ENCODE measurements around the gene ZNF827.
"Not testable (repeated sequence)": the region's sequence is repeated elsewhere in the genome, so short reads cannot be mapped to it uniquely, and the experiment has no call there.

Gene ZNF827

DNA sequence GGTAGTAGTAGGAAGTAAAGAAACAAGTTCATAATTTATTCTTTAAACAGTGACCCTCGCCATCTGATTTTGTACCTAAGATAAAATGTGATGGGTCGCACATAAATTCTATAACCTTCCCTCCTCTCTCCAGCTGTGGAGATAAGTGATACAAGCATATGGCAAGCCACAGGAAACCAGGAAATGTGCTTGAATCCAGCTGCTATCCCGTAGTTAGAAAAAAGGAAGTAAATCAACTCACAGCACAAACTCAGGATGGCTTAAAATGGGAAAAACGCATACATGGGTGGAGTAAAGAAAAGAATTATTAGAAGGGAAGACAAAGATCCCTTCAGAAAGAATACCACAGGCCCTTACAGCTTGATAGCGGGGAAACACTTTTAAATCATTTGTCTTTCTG lies 78.2 kb downstream of the ZNF827 start:
- no peak for DNase-seq

DNA sequence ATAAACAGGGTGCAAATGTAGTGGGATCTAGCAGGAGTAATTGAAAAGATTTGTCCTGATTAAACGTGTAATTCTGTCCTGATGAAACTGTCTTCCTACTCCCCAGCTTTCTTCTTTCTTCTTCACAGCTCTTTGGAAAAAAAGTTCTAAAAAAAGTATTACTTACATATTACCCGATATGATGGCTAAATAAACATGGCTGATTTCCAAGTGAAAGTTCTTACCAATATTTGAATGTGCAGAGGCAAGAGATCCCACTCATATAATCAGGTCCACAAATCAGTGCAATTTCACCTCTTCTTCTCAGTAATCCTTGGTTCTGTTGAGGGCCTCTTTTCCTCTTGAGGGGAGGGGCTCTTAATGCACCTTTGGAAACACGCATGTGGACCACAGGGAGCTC lies 78.7 kb downstream of the ZNF827 start:
- no peak for DNase-seq

- DNase-seq: no peak
These were observed 79.2 kb downstream of the ZNF827 start for GRCh38 chr4:145859426-145859825.

- no peak for DNase-seq
These were observed 86.3 kb downstream of the ZNF827 start for GRCh38 chr4:145852256-145852839.

GRCh38 chr4:145851511-145852201 lies 87.0 kb downstream of the ZNF827 start:
- DNase-seq: no peak

GRCh38 chr4:145847764-145848163 lies 90.9 kb downstream of the ZNF827 start:
- DNase-seq: no peak

- DNase-seq: no peak
These were observed 93.5 kb downstream of the ZNF827 start for GRCh38 chr4:145845118-145845517.

DNA sequence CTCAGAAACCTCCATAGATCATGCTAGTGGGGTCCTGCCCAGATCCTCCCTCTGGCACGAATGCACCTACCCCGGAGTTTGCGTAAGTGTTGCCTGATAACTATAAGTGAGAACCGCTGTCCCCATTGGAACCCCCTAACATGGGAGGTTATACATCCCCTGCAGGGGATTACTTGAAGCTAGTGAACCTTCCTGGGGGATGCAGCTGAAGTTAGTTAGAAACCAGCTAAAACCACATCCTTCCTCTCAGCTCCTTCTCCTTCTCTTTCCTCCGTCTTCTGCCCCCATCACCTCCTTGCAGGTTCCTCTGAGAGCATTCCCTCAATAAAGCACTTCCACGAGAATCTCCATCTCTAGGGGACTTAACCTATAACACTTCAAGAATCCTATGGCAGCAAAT lies 95.0 kb downstream of the ZNF827 start:
- DNase-seq: no peak

DNA sequence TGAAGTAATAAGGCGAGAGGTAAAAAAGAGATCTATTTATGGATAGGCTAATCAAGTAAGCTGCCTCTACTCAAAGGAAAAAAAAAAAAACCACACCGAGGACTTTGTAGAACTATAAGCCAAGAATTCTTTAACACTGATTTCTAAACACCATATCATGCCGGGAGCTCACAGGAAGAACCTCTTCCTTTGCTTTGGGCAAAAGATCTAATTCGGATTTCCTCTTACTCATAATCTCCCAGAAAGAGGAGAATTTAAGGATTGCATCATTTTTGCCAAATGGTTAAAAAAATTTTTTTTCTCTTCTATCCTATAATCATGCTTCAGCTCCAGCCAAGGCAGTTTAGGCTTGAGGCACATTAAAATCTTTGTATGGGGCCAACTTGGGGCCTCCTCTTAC lies 95.5 kb downstream of the ZNF827 start:
- no peak for DNase-seq

- no peak for DNase-seq
These were observed 96.3 kb downstream of the ZNF827 start for GRCh38 chr4:145842224-145842887.

GRCh38 chr4:145840801-145841200 lies 97.8 kb downstream of the ZNF827 start:
- no peak for DNase-seq

GRCh38 chr4:145840162-145840768 lies 98.4 kb downstream of the ZNF827 start:
- no peak for DNase-seq

GRCh38 chr4:145839151-145839550 lies 99.5 kb downstream of the ZNF827 start:
- DNase-seq: no peak

GRCh38 chr4:145832384-145832783 lies 106.2 kb downstream of the ZNF827 start:
- DNase-seq: not testable (repeated sequence)

DNA sequence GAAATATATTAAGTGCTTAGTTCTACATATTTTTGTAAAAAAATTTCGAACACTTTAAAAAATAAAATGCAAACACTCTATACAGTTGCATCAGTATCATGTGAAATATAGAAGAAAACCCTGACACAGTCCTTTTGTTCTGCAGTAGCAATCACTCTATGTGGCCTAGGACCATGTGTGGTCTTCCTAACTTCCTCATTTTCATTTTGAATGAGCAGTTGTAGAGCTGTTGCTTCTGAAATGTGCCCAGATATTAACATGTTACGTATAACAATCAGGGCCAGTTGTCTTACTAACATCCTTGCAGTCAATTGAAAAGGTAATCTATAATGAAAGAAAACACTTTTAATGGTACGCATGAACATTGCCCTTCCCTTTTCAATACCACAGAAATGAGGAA lies 107.9 kb downstream of the ZNF827 start:
- DNase-seq: no peak

DNA sequence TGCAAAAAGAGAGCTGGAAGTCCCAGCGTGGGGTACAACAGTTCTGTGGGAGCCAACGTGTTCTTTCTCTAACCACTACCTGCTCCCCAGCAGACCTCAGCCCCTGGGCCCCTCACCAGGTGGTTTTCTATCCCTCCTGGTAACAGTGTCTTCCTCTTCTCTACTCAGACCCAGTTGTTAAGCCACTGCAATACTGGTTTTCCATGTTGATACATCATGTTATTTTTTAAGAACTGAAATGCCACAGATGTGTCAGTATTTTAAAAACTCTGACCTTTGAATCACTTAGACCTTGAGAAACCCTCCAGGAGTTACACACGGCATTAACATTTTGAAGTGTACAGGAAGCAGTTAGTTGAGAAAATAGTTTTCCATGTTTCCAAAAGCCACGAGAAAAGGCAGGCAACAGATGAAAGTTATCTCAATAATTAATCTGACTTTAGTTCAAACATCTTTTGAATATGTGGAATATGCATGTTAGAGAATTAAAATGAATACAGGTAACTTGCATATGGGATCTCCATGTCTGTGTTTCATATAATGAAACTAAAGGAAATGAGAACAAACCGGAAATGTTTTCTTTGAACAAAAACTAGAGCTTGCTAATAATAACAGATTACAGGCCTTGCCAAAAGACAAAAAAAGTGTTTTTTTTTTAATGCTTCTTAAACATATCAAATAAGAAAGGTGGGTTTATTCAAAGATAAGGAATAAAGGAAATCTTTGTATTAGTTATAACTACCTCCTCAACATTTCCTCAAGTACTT lies 108.8 kb downstream of the ZNF827 start:
- no peak for DNase-seq

GRCh38 chr4:145828802-145829485 lies 109.7 kb downstream of the ZNF827 start:
- no peak for DNase-seq

DNA sequence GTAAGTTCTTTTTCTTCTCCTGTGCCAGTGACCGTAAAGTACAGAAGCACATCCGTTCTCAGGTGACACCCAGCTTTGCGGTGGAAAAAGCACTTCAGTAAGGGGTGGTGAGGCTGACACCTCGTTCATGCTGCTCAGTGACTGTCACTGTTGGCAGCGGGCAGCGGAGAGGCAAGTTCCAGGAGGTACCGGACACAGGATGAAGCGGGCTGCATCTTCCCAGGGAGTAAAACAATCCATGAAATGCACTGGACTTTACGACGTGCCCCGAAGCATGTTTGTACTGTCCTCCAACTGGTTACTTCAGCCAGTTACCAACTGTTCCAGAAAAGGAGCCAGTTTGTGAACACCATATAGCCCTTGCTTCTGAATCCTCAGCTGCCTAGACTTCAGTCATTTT lies 110.7 kb downstream of the ZNF827 start:
- no peak for DNase-seq

GRCh38 chr4:145825255-145825654 lies 113.4 kb downstream of the ZNF827 start:
- DNase-seq: no peak

GRCh38 chr4:145824463-145824862 lies 114.2 kb downstream of the ZNF827 start:
- no peak for DNase-seq

GRCh38 chr4:145823743-145824142 lies 114.9 kb downstream of the ZNF827 start:
- no peak for DNase-seq

DNA sequence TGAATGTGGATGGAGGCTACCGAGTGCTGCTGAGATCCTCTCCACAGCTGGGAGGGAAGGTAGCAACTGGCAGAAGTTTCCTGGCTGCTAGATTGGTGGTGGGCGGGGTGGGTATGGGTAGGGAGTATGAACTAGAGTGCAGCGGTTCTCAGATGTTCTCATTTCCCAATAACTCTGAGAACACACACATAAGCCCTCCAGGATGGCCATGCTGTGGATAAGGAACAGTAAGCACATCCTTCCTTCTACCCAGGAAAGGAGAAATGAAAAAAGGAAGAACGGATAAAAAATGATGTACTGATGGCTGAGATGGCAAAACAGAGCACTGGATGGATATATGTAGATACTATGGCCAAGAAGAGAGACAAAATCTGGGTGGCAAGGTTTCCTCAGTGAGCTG lies 116.0 kb downstream of the ZNF827 start:
- DNase-seq: no peak

DNA sequence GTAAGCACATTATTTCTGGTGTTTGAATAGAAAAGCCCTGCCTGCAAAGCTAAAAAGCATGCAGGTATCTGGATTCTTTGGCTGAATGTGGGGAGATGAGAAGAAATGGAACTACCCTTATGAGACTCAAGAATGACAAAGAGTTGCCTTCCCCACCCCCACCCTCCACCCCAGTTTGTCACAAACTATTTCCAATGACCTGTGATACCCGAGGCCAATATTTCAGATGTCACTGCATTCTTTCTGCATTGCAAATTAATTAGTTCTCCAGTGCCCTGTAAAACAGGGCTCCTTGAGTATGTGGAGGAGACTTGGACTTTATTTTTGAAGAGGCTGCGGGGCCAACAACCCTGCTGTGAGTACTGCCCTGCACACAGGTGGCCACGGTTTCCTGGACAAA lies 116.4 kb downstream of the ZNF827 start:
- DNase-seq: no peak
